ENCODE data around the gene DLK1. TPM values are rescaled to one million over a fixed set of nuclear protein-coding genes. Genes with fewer than 3 reads are reported as not detected.
A peak's percentile ranks its signal among the peaks of the same experiment; 100 is the strongest.

DLK1 gene
- total RNA-seq, 2 donors from 2014 or later: not detected

DNA sequence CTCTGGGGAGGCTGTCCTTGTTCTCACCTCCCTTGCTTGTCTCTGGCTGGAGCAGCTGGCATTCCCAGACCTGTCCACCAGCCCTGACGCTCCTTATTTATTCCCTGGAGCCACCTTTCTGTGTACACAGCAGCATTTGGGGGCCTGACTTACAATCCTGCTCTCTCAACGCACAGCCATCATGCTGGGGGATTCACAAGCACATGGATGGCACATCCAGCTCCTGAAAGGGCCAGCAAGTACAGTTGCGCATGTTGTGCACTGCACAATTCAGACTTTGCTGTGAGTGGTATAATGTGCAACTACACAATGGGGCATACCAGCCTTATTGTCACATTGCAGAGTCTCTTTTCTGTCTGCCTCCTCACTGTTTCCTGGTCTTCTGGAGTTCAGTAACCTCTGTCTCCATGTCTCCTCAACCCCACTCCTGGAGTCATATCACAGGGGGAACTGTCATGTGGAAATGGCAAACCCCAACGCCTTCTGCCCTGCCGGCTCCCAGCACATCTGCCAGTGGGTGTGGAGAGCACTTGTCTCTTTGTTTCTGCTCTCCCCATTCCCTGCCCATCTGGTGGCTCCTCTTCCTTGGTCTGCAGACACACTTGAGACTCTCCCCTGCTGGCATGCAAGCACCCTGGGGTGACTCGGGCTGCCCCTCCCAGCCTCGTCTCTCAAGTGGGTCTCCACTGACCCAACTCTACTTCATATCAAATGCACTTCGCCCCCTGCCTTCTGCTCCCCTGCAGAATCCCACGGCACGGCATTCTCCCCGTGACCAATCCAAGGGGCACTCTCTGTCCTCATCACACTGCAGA is 58.0 kb downstream of the DLK1 start:
- Mint-ChIP-seq H3K9me3 (no peaks in the 10 kb centered on the region), H3K36me3 (no peaks in the 10 kb centered on the region), H3K27ac (peak overlapping the region in 1 of 2 donors; percentile 31)
- no peak for ATAC-seq
- DNase-seq (ENCODE audit: low spot score in 2 of 2): no peak

DNA sequence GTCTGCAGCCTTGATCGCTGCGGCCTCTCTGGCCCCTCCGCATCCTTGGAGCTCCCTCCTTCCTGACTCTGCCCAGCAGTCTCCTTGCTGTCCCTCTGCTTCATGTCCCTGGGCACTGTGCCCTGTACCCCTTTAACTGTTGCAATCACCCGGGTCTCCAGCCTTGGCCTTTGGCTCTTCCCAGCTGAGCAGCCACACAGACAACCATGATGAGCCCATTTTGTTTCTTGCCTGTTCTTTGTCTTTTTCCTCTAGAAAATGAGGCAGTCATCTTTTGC is 58.6 kb downstream of the DLK1 start:
- DNase-seq (ENCODE audit: low spot score in 2 of 2) (no peak), ATAC-seq (no peak)
- H3K27ac Mint-ChIP-seq: peak overlapping the region in 1 of 2 donors; percentile 31
- H3K36me3 Mint-ChIP-seq: no peaks in the 10 kb centered on the region
- no peaks in the 10 kb centered on the region for H3K9me3 Mint-ChIP-seq

- Mint-ChIP-seq H3K36me3 (no peaks in the 10 kb centered on the region), H3K9me3 (no peaks in the 10 kb centered on the region), H3K27ac (no peak overlapping the region)
- DNase-seq (ENCODE audit: low spot score in 2 of 2): no peak
- ATAC-seq: no peak
Observed at GRCh38 chr14:100785626-100786025, 58.9 kb downstream of the DLK1 start.

- Mint-ChIP-seq H3K27ac (no peak overlapping the region), H3K36me3 (no peaks in the 10 kb centered on the region), H3K9me3 (no peaks in the 10 kb centered on the region)
- ATAC-seq (no peak), DNase-seq (ENCODE audit: low spot score in 2 of 2) (no peak)
Observed at GRCh38 chr14:100786131-100786530, 59.4 kb downstream of the DLK1 start.

DNA sequence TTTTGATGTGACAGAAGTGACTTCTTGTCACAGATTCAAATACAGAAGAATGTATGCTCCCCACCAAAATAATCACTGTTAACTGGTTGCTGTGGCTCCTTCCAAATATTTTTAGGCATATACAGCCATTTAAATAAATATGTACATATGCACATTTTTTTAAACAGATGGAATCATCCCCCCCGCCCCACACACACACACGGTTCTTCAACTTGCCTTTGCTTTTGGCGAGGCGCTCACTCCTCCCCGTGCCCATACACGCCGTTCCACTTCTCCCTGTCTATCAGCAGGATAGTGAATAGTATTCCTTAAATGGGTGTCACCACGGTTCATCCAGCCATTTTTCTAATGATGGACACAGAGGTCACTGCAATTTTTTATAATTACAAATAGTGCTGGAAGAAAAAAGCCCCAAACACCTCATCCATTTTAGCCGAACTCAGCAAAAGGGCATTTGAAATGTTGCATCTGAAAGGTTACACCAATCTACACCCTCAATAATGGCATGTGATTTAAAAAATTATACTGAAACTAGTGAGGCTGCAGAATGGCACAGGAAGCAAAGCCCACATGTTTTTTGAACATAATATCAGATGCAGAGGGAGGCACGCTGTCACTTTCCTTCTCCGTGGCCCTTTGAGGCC is 60.0 kb downstream of the DLK1 start:
- DNase-seq (ENCODE audit: low spot score in 2 of 2): no peak
- Mint-ChIP-seq H3K9me3 (no peaks in the 10 kb centered on the region), H3K36me3 (no peaks in the 10 kb centered on the region), H3K27ac (no peak overlapping the region)
- ATAC-seq: no peak

- DNase-seq (ENCODE audit: low spot score in 2 of 2) (no peak), ATAC-seq (no peak)
- no peaks in the 10 kb centered on the region for H3K9me3 Mint-ChIP-seq
- H3K27ac Mint-ChIP-seq: no peak overlapping the region
- H3K36me3 Mint-ChIP-seq: no peaks in the 10 kb centered on the region
Observed at GRCh38 chr14:100787659-100788058, 61.0 kb downstream of the DLK1 start.

Other genes starting within 250 kb of the DLK1 start
- 1 to 10 TPM; 1.3 to 8.0 TPM for gene BEGAIN, start 139.5 kb upstream of the DLK1 start, total RNA-seq
- not detected for gene MEG3, start 99.2 kb downstream of the DLK1 start, total RNA-seq
- not detected for gene RTL1, start 176.8 kb downstream of the DLK1 start, total RNA-seq